Osteoblast (primary cell): Measurements from ENCODE around the gene LIPC. TPM values are rescaled to one million over a fixed set of nuclear protein-coding genes. Genes with fewer than 3 reads are reported as not detected.

Source experiments
- DNase-seq: peaks from one replicate; pipeline ENCODE4 v3.0.0; 2011; ENCODE audit warnings: low spot score, mixed read lengths; ENCODE audit not compliant: insufficient read length; ENCODE audit errors: missing footprints
- H2AFZ ChIP-seq: 2 replicates; pipeline ENCODE4 v1.6.0; 2011; ENCODE audit warnings: mild to moderate bottlenecking, low read length
- H3K27ac ChIP-seq: 2 replicates; pipeline ENCODE4 v1.5.1; 2011; ENCODE audit warnings: mild to moderate bottlenecking, low read depth, low read length, moderate library complexity
- H3K27me3 ChIP-seq: 2 replicates; pipeline ENCODE4 v1.6.0; 2012; ENCODE audit warnings: mild to moderate bottlenecking, control low read depth, inconsistent platforms, low read length, moderate library complexity; ENCODE audit not compliant: insufficient read depth
- H3K36me3 ChIP-seq: 2 replicates; pipeline ENCODE4 v1.5.1; 2011; ENCODE audit warnings: mild to moderate bottlenecking, low read length, control low read depth, moderate library complexity; ENCODE audit not compliant: insufficient read depth
- H3K4me1 ChIP-seq: 2 replicates; pipeline ENCODE4 v1.5.1; 2011; ENCODE audit warnings: mild to moderate bottlenecking, low read length, control low read depth, moderate library complexity; ENCODE audit not compliant: insufficient read depth
- H3K4me2 ChIP-seq: 2 replicates; pipeline ENCODE4 v1.6.0; 2011; ENCODE audit warnings: mild to moderate bottlenecking, low read length; ENCODE audit not compliant: insufficient read depth
- H3K4me3 ChIP-seq: fragments of 200-600 bp; sonication (generic); 3 replicates; pipeline ENCODE4 v1.5.1; 2012; ENCODE audit warnings: mild to moderate bottlenecking, low read length, inconsistent platforms; ENCODE audit not compliant: insufficient read depth
- H3K79me2 ChIP-seq: 2 replicates; pipeline ENCODE4 v1.6.0; 2012; ENCODE audit warnings: mild to moderate bottlenecking, low read length, control low read depth, inconsistent platforms; ENCODE audit not compliant: insufficient read depth
- H3K9me3 ChIP-seq: 2 replicates; pipeline ENCODE4 v1.5.1; 2011; ENCODE audit warnings: low read depth, low read length, control low read depth
- H4K20me1 ChIP-seq: 2 replicates; pipeline ENCODE4 v1.6.0; 2012; ENCODE audit warnings: mild to moderate bottlenecking, low read length, control low read depth; ENCODE audit not compliant: insufficient read depth
- CTCF ChIP-seq: IDR thresholded peaks from 2 replicates; pipeline ENCODE4 v1.5.1; 2011; ENCODE audit warnings: mild to moderate bottlenecking, low read depth, low read length, moderate library complexity; ENCODE audit errors: extremely low read depth
- small RNA-seq: library from RNA; depleted of rRNA; stranded (forward); fragments of <200 nt; gene quantifications from one replicate; pipeline ENCODE3, GENCODE V24; 2012
- total RNA-seq: library from RNA; depleted of rRNA; stranded (reverse); fragments of >200 nt; gene quantifications from 2 replicates; pipeline ENCODE4 v1.2.3, GENCODE V29; 2012

Gene LIPC
- total RNA-seq, 1 donor, result 1.1 TPM

GRCh38 chr15:58611731-58612676, 180.2 kb downstream of the LIPC start:
- H3K9me3 ChIP-seq, result peaks cover 3% of the 10 kb centered on the region
- DNase-seq, result peak; percentile 3
- no peaks in the 10 kb centered on the region for H4K20me1 ChIP-seq
- H3K4me2 ChIP-seq, result no peak overlapping the region
- no peak overlapping the region for H2AFZ ChIP-seq
- no peak overlapping the region for H3K27ac ChIP-seq
- peaks cover 7% of the 10 kb centered on the region for H3K4me1 ChIP-seq
- H3K36me3 ChIP-seq, result peaks cover 5% of the 10 kb centered on the region
- H3K79me2 ChIP-seq, result peaks cover 10% of the 10 kb centered on the region
- no peak overlapping the region for H3K4me3 ChIP-seq
- no peak for TF ChIP-seq CTCF
- H3K27me3 ChIP-seq, result no peaks in the 10 kb centered on the region

GRCh38 chr15:58616171-58616570, 184.4 kb downstream of the LIPC start:
- DNase-seq, result no peak
- peaks cover 5% of the 10 kb centered on the region for H3K36me3 ChIP-seq
- H3K4me3 ChIP-seq, result no peak overlapping the region
- H3K4me2 ChIP-seq, result no peak overlapping the region
- TF ChIP-seq CTCF, result no peak
- no peak overlapping the region for H2AFZ ChIP-seq
- no peaks in the 10 kb centered on the region for H3K27me3 ChIP-seq
- peaks cover 3% of the 10 kb centered on the region for H3K9me3 ChIP-seq
- H3K79me2 ChIP-seq, result peaks cover 10% of the 10 kb centered on the region
- H4K20me1 ChIP-seq, result no peaks in the 10 kb centered on the region
- no peaks in the 10 kb centered on the region for H3K4me1 ChIP-seq
- H3K27ac ChIP-seq, result no peak overlapping the region

Small RNA genes within 50 kb of the gene (small RNA-seq; reads per million reads assigned to genes)
- gene AC084781.2, result not detected
